Neural cell (in vitro differentiated cells): Measurements from ENCODE around the gene USP15.

Experiments
- CTCF ChIP-seq: fragments of 450-650 bp; IDR thresholded peaks from 2 replicates; pipeline ENCODE4 v1.5.1; 2014; ENCODE audit warnings: antibody characterized with exemption, mild to moderate bottlenecking, moderate library complexity; ENCODE audit not compliant: poor library complexity, severe bottlenecking
- EP300 ChIP-seq: fragments of 450-650 bp; conservative IDR thresholded peaks from 2 replicates; pipeline ENCODE4 v1.6.1; 2014; ENCODE audit warnings: antibody characterized with exemption, mild to moderate bottlenecking, moderate library complexity; ENCODE audit not compliant: poor library complexity, severe bottlenecking
- EZH2 ChIP-seq: fragments of 200-600, 300-800 bp; shearing (Covaris generic), sonication (generic); IDR thresholded peaks from 2 replicates; pipeline ENCODE4 v1.6.1; 2014; ENCODE audit warnings: antibody characterized with exemption, low read length, borderline replicate concordance, mild to moderate bottlenecking; ENCODE audit not compliant: insufficient read depth, poor library complexity, severe bottlenecking
- MXI1 ChIP-seq: fragments of 450-650 bp; conservative IDR thresholded peaks from 2 replicates; pipeline ENCODE4 v1.6.1; 2014; ENCODE audit warnings: antibody characterized with exemption, mild to moderate bottlenecking; ENCODE audit not compliant: poor library complexity, severe bottlenecking
- POLR2AphosphoS5 ChIP-seq: IDR thresholded peaks from 2 replicates; pipeline ENCODE4 v1.6.1; 2012
- RAD21 ChIP-seq: fragments of 450-650 bp; conservative IDR thresholded peaks from 2 replicates; pipeline ENCODE4 v1.6.1; 2014; ENCODE audit warnings: antibody characterized with exemption, mild to moderate bottlenecking, moderate library complexity
- SMC3 ChIP-seq: fragments of 450-650 bp; conservative IDR thresholded peaks from 2 replicates; pipeline ENCODE4 v1.6.1; 2014; ENCODE audit warnings: antibody characterized with exemption, mild to moderate bottlenecking, moderate library complexity; ENCODE audit not compliant: poor library complexity
- TAF1 ChIP-seq: IDR thresholded peaks from 2 replicates; pipeline ENCODE4 v1.6.1; 2012; ENCODE audit warnings: low read depth

GRCh38 chr12:62278022-62278421 is 17.8 kb downstream of the USP15 start:
- no peak for TF ChIP-seq POLR2AphosphoS5
- TF ChIP-seq EP300 = no peak
- TF ChIP-seq EZH2 = no peak
- TF ChIP-seq MXI1 = no peak
- TF ChIP-seq CTCF = no peak
- TF ChIP-seq TAF1 = no peak
- no peak for TF ChIP-seq RAD21
- TF ChIP-seq SMC3 = no peak
